ENCODE measurements around the gene LRP2.

LRP2 gene

GRCh38 chr2:169230204-169230603 is 132.1 kb downstream of the LRP2 start:
- DNase-seq, result no peak

- DNase-seq, result no peak
These were observed 132.7 kb downstream of the LRP2 start for GRCh38 chr2:169229590-169229989.

GRCh38 chr2:169225906-169226305 is 136.4 kb downstream of the LRP2 start:
- no peak for DNase-seq

GRCh38 chr2:169225233-169225750 is 137.0 kb downstream of the LRP2 start:
- DNase-seq, result no peak

- peak; percentile 10 for DNase-seq
These were observed 139.7 kb downstream of the LRP2 start for GRCh38 chr2:169222665-169223064.

GRCh38 chr2:169221745-169222369 is 140.5 kb downstream of the LRP2 start:
- DNase-seq, result no peak

GRCh38 chr2:169210917-169211316 is 151.4 kb downstream of the LRP2 start:
- no peak for DNase-seq

- no peak for DNase-seq
These were observed 154.3 kb downstream of the LRP2 start for GRCh38 chr2:169208026-169208425.

- no peak for DNase-seq
These were observed 157.2 kb downstream of the LRP2 start for GRCh38 chr2:169205176-169205575.

- DNase-seq, result no peak
These were observed 158.4 kb downstream of the LRP2 start for GRCh38 chr2:169203952-169204351.

- DNase-seq, result no peak
These were observed 161.6 kb downstream of the LRP2 start for GRCh38 chr2:169200756-169201155.

GRCh38 chr2:169193618-169194017 is 168.7 kb downstream of the LRP2 start:
- no peak for DNase-seq

GRCh38 chr2:169190197-169190775 is 172.0 kb downstream of the LRP2 start:
- DNase-seq, result no peak

GRCh38 chr2:169189132-169189531 is 173.2 kb downstream of the LRP2 start:
- no peak for DNase-seq

GRCh38 chr2:169185711-169186110 is 176.6 kb downstream of the LRP2 start:
- DNase-seq, result no peak

- DNase-seq, result no peak
These were observed 178.3 kb downstream of the LRP2 start for GRCh38 chr2:169184074-169184473.

GRCh38 chr2:169182573-169182972 is 179.8 kb downstream of the LRP2 start:
- DNase-seq, result no peak

- no peak for DNase-seq
These were observed 183.4 kb downstream of the LRP2 start for GRCh38 chr2:169178804-169179390.

- no peak for DNase-seq
These were observed 184.0 kb downstream of the LRP2 start for GRCh38 chr2:169178364-169178763.

GRCh38 chr2:169175112-169175511 is 187.2 kb downstream of the LRP2 start:
- DNase-seq, result no peak

GRCh38 chr2:169173876-169174275 is 188.5 kb downstream of the LRP2 start:
- DNase-seq, result no peak

- DNase-seq, result no peak
These were observed 189.4 kb downstream of the LRP2 start for GRCh38 chr2:169172914-169173313.

GRCh38 chr2:169172151-169172735 is 190.1 kb downstream of the LRP2 start:
- DNase-seq, result no peak

GRCh38 chr2:169165791-169166190 is 196.5 kb downstream of the LRP2 start:
- DNase-seq, result no peak

Data from activated CD4-positive, alpha-beta T cell treated with anti-CD3 and anti-CD28 coated beads, Interleukin-10, Interleukin-2, amounts not matched to agents 100 ng/mL and 50 ng/mL, durations not matched to agents 16 hours and 8 hours (primary cell).